Spleen (tissue), 7 donors: ENCODE results near the gene PPM1H.

Experiments
- POLR2A ChIP-seq, 3 donors: fragments of 450-650 bp; IDR thresholded peaks; one replicate each; pipeline ENCODE4 v1.5.1; 2017; ENCODE audit warnings: antibody characterized with exemption in 3 of 3, mild to moderate bottlenecking in 1 of 3
- TF ChIP-seq, protein P1 (sequence below), 11 experiments: fragments of 200-600 bp in 7 of 11; fragments of 450-650 bp in 4 of 11; sonication (generic) in 4 of 11; IDR thresholded peaks in 8 of 11; conservative IDR thresholded peaks in 3 of 11; 1 replicate in 7 of 11; 2 replicates in 4 of 11; pipeline versions ENCODE4 v1.4.0 to v1.8.0; 2016 to 2021; ENCODE audit warnings: antibody characterized with exemption in 11 of 11, inconsistent platforms in 4 of 11, mild to moderate bottlenecking in 1 of 11
- donor health status: DM: no; HTN: no; CAD: no; lungs with moderate emphysema.
- donor health status: DM: no; HTN: no; CAD: no.
- donor health status: DM: no; HTN: no; CAD: no.

GRCh38 chr12:62893276-62893675, 41.7 kb downstream of the PPM1H start:
- TF ChIP-seq, protein P1, sequence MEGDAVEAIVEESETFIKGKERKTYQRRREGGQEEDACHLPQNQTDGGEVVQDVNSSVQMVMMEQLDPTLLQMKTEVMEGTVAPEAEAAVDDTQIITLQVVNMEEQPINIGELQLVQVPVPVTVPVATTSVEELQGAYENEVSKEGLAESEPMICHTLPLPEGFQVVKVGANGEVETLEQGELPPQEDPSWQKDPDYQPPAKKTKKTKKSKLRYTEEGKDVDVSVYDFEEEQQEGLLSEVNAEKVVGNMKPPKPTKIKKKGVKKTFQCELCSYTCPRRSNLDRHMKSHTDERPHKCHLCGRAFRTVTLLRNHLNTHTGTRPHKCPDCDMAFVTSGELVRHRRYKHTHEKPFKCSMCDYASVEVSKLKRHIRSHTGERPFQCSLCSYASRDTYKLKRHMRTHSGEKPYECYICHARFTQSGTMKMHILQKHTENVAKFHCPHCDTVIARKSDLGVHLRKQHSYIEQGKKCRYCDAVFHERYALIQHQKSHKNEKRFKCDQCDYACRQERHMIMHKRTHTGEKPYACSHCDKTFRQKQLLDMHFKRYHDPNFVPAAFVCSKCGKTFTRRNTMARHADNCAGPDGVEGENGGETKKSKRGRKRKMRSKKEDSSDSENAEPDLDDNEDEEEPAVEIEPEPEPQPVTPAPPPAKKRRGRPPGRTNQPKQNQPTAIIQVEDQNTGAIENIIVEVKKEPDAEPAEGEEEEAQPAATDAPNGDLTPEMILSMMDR (IDR thresholded peaks at IDR 0.05 in 8 of 11, conservative IDR thresholded peaks at IDR 0.05 in 3 of 11): no peak
- TF ChIP-seq POLR2A (IDR thresholded peaks at IDR 0.05): no peak
